ENCODE results near the gene ESR1. TPM values are rescaled to one million over a fixed set of nuclear protein-coding genes. Genes with fewer than 3 reads are reported as not detected.
"Not testable (repeated sequence)": the region's sequence is repeated elsewhere in the genome, so short reads cannot be mapped to it uniquely, and the experiment has no call there.

Gene ESR1
- total RNA-seq, 4 donors from 2014 or later: 2.1 to 6.9 (median 5.2) TPM

DNA sequence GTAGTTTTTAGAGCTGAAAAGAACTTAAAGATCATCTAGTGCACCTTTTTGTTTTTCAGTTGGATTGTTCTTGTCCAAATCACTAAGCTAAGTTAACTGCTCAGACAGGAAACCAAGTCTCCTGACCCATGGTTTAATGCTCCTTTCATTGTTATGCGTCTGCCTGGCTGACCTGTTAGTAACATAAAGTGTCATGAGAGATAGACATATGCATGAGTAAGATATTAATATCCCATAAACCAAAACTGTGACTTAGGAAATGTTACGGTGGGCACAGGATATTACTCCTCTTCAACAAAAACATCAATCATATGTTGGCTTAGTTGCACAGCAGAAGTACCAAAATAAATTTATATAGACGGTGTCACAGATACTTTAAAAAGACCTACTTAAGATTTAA lies 84.0 kb downstream of the ESR1 start:
- no peaks in the 10 kb centered on the region for H3K27me3 ChIP-seq
- TF ChIP-seq, protein P1, sequence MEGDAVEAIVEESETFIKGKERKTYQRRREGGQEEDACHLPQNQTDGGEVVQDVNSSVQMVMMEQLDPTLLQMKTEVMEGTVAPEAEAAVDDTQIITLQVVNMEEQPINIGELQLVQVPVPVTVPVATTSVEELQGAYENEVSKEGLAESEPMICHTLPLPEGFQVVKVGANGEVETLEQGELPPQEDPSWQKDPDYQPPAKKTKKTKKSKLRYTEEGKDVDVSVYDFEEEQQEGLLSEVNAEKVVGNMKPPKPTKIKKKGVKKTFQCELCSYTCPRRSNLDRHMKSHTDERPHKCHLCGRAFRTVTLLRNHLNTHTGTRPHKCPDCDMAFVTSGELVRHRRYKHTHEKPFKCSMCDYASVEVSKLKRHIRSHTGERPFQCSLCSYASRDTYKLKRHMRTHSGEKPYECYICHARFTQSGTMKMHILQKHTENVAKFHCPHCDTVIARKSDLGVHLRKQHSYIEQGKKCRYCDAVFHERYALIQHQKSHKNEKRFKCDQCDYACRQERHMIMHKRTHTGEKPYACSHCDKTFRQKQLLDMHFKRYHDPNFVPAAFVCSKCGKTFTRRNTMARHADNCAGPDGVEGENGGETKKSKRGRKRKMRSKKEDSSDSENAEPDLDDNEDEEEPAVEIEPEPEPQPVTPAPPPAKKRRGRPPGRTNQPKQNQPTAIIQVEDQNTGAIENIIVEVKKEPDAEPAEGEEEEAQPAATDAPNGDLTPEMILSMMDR (IDR thresholded peaks at IDR 0.05): no peak
- TF ChIP-seq POLR2A (IDR thresholded peaks at IDR 0.05) (no peak), EP300 (IDR thresholded peaks at IDR 0.05) (no peak)
- H3K9me3 ChIP-seq: peaks cover 0 to 15% (median 5%) of the 10 kb centered on the region in 4 donors
- DNase-seq (ENCODE audit: low spot score in 2 of 2): no peak
- peaks cover 0 to 7% (median 0%) of the 10 kb centered on the region in 3 donors for H3K36me3 ChIP-seq
- no peak overlapping the region for H3K27ac ChIP-seq
- no peaks in the 10 kb centered on the region for H3K4me1 ChIP-seq
- 77 to 78% methylated on average over 3 of the region's 3 CpGs for WGBS, 2 donors
- no peak overlapping the region for H3K4me3 ChIP-seq

DNA sequence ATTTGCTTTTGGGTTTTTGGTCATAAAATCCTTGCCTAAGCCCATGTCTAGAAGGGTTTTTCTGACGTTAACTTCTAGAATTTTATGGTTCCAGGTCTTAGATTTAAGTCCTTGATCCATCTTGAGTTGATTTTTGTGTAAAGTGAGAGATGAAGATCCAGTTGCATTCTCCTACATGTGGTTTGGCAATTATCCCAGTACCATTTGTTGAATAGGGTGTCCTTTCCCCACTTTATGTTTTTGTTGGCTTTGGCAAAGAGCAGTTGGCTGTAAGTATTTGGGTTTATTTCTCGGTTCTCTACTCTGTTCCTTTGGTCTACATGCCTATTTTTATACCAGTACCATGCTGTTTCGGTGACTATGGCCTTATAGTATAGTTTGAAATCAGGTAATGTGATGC lies 86.9 kb downstream of the ESR1 start:
- DNase-seq (ENCODE audit: low spot score in 2 of 2); H3K27ac ChIP-seq: not testable (repeated sequence)
- 59 to 60% methylated on average over 3 of the region's 3 CpGs for WGBS, 2 donors

DNA sequence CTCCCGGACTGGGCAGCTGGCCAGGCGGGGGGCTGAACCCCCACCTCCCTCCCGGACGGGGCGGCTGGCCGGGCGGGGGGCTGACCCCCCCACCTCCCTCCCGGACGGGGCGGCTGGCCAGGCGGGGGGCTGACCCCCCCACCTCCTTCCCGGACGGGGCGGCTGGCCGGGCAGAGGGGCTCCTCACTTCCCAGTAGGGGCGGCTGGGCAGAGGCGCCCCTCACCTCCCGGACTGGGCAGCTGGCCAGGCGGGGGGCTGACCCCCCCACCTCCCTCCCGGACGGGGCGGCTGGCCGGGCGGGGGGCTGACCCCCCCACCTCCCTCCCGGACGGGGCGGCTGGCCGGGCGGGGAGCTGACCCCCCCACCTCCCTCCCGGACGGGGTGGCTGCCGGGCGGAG lies 91.7 kb downstream of the ESR1 start:
- not testable (repeated sequence) for H3K9me3 ChIP-seq; H3K27me3 ChIP-seq; H3K27ac ChIP-seq; H3K36me3 ChIP-seq; H3K4me1 ChIP-seq; H3K4me3 ChIP-seq; DNase-seq (ENCODE audit: low spot score in 2 of 2)
- WGBS, 2 donors: no CpG with 5 or more reads among the region's 33 CpGs

More for the DNA sequence above, 86.9 kb downstream of the ESR1 start:
- H3K9me3 ChIP-seq: peaks cover 0 to 15% (median 3%) of the 10 kb centered on the region in 4 donors
- H3K36me3 ChIP-seq, H3K4me3 ChIP-seq, H3K27me3 ChIP-seq, H3K4me1 ChIP-seq: not testable (repeated sequence)

DNA sequence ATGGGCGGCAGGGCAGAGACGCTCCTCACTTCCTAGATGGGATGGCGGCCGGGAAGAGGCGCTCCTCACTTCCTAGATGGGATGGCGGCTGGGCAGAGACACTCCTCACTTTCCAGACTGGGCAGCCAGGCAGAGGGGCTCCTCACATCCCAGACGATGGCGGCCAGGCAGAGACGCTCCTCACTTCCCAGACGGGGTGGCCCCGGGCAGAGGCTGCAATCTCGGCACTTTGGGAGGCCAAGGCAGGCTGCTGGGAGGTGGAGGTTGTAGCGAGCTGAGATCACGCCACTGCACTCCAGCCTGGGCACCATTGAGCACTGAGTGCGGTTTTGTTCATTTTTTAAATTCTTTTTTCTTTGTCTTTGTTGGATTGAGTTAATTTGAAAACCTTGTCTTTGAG lies 92.3 kb downstream of the ESR1 start:
- WGBS, 2 donors: 96 to 98% methylated on average over 12 to 14 of the region's 15 CpGs
- not testable (repeated sequence) for H3K27me3 ChIP-seq; DNase-seq (ENCODE audit: low spot score in 2 of 2)

DNA sequence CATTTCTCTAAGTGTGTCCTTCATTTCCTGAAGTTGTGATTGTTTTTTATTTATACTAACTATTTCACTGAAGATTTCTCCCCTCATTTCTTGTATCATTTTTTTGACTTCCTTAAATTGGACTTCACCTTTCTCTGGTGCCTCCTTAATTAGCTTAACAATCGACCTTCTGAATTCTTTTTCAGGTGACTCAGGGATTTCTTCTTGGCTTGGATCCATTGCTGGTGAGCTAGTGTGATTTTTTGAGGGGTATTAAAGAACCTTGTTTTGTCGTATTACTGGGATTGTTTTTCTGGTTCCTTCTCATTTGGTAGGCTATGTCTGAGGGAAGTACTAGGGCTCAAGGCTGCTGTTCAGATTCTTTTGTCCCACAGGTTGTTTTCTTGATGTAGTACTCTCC lies 92.8 kb downstream of the ESR1 start:
- peaks cover 0 to 7% (median 0%) of the 10 kb centered on the region in 4 donors for H3K9me3 ChIP-seq
- no peak overlapping the region for H3K27ac ChIP-seq
- TF ChIP-seq, protein P1 (IDR thresholded peaks at IDR 0.05): no peak
- TF ChIP-seq EP300 (IDR thresholded peaks at IDR 0.05) (no peak), POLR2A (IDR thresholded peaks at IDR 0.05) (no peak)
- no peaks in the 10 kb centered on the region for H3K36me3 ChIP-seq
- H3K4me3 ChIP-seq: no peak overlapping the region
- no peak for DNase-seq (ENCODE audit: low spot score in 2 of 2)
- H3K4me1 ChIP-seq: no peaks in the 10 kb centered on the region
- WGBS, 2 donors: 74 to 75% methylated on average over 2 of the region's 2 CpGs
- H3K27me3 ChIP-seq: no peaks in the 10 kb centered on the region

More for the DNA sequence above, 92.3 kb downstream of the ESR1 start:
- H3K4me1 ChIP-seq, H3K4me3 ChIP-seq, H3K9me3 ChIP-seq, H3K27ac ChIP-seq, H3K36me3 ChIP-seq: not testable (repeated sequence)

DNA sequence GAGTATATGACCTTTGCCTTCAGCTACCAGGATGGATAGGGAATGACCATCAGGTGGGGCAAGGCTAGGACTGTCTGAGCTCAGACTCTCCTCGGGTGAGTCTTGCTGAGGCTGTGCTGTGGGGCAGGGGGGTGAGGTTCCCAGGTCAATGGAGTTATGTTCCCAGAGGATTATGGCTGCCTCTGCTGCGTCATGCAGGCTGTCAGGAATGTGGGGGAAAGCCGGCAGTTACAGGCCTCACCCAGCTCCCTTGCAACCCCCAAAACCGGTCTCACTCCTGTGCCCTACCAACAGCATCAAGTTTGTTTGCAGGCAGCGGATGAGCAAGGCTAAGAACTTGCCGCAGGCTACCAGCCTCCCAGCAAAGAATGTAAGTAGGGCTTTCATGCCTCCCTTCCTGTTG lies 93.5 kb downstream of the ESR1 start:
- Histone ChIP-seq H3K27me3 (no peaks in the 10 kb centered on the region), H3K4me3 (no peak overlapping the region), H3K9me3 (peaks cover 0 to 7% (median 0%) of the 10 kb centered on the region in 4 donors), H3K27ac (no peak overlapping the region), H3K36me3 (no peaks in the 10 kb centered on the region), H3K4me1 (no peaks in the 10 kb centered on the region)
- no peak for DNase-seq (ENCODE audit: low spot score in 2 of 2)
- TF ChIP-seq, protein P1 (IDR thresholded peaks at IDR 0.05): no peak
- TF ChIP-seq POLR2A (IDR thresholded peaks at IDR 0.05) (no peak), EP300 (IDR thresholded peaks at IDR 0.05) (no peak)
- 83 to 85% methylated on average over 5 to 6 of the region's 6 CpGs for WGBS, 2 donors

DNA sequence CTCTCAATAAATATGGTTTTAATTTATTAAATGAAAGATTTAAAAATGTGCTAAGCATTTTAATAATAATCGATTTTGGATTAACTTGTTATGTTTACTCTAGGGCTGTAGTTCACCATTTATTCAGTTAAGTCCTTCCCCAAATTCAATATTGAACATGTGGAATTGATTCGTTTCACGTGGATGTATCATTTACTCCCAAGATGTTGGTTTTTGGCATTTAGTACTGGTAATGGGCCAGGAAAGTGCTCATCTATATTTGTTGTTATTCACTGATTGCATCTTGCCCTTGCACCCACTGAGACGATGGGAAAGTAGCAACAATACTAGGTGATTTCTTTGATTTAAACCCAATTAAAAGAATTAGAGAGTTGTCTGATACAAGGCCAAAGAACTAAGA lies 97.1 kb downstream of the ESR1 start:
- no peak overlapping the region for H3K4me3 ChIP-seq
- no peaks in the 10 kb centered on the region for H3K36me3 ChIP-seq
- 69 to 73% methylated on average over 4 of the region's 4 CpGs for WGBS, 2 donors
- no peaks in the 10 kb centered on the region for H3K27me3 ChIP-seq
- TF ChIP-seq, protein P1 (IDR thresholded peaks at IDR 0.05): no peak
- TF ChIP-seq EP300 (IDR thresholded peaks at IDR 0.05) (no peak), POLR2A (IDR thresholded peaks at IDR 0.05) (no peak)
- DNase-seq (ENCODE audit: low spot score in 2 of 2): no peak
- no peaks in the 10 kb centered on the region for H3K4me1 ChIP-seq
- no peak overlapping the region for H3K27ac ChIP-seq
- no peaks in the 10 kb centered on the region for H3K9me3 ChIP-seq

All from tibial nerve (tissue), 4 donors.